ENCODE results near the gene PNPLA5.

The PNPLA5 gene

GRCh38 chr22:43901976-43902643 is 10.3 kb upstream of the PNPLA5 start:
- DNase-seq (ENCODE audit: low spot score), result no peak

GRCh38 chr22:43900206-43900605 is 8.4 kb upstream of the PNPLA5 start:
- DNase-seq (ENCODE audit: low spot score), result no peak

DNA sequence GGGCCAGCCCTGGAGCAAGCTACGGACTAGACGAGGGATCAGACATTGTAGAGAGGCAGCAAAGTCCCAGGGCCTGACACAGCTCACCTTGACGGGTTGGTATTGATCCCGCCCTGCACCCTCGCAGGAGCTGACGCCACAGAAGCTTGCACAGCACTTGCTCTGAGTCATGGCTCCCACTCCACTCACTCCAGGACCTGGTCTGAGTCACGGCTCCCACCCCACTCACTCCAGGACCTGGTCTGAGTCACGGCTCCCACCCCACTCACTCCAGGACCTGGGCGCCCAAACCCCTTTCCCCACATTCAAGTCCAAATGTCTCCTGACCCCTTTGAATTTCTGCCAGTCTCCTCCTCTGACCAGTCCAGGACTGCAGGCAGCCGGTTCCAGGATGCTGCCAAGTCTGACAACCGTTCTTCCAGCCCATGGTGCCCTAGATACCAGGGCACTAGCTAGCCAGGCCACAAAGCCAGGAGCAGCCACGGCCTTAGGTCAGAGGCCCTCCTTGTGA is 6.0 kb upstream of the PNPLA5 start:
- no peak for DNase-seq (ENCODE audit: low spot score)

DNA sequence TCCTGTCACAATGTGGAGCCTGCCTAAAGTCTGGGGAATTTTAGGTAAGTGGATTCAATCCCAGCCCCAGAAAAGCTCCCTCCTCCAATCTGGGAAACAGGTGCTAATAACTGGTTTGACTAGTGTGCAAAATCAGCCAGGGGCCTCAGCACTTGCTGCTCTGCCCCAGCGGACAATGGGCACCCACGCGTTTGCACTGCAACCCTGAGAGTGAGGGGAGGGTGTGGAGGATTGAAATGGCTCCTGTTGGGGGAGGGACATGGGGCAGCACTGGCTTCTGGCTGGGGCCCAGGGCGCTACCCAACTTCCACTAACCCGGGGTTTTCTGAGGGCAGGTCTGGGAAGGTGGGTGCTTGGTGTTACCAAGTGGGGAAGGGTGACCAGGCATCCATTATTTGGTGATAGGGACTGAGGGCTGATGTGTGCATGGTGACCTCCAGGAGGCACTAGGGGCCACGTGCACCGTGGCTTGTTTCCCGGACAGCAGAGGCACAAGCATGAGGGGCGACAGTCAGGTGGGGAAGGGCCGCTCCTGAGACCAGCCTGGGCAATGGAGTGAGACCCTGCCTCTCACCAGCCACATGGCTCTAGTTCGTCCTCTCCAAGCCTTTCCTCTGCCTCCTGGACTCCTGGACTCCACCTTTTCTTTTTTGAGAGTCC is 4.3 kb upstream of the PNPLA5 start:
- DNase-seq (ENCODE audit: low spot score), result no peak

- DNase-seq (ENCODE audit: low spot score), result no peak
Measured at GRCh38 chr22:43894122-43894521, 2.3 kb upstream of the PNPLA5 start.

DNA sequence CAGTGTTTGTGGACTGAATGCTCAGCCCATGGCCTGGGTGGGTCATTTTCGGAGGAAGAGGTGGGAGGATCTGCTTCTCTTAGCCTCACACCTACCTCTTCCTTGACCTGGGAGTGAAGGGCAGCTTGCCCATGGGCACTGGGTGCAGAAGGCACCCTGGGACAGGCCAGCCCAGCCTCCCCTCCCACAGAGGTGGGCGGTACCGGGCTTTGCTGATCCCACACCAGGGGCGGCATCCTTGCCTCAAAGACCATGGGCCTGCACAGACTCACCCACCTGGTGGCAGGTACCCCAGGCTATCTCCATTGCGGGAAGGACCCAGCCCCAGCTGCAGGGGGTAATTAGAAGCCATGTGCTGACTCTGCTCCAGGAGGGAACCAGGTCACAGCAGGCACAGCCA is 1.5 kb upstream of the PNPLA5 start:
- DNase-seq (ENCODE audit: low spot score), result no peak

- DNase-seq (ENCODE audit: low spot score), result no peak
Measured at GRCh38 chr22:43892183-43892894, 526 bp upstream of the PNPLA5 start.

GRCh38 chr22:43890901-43891331 is 897 bp downstream of the PNPLA5 start:
- no peak for DNase-seq (ENCODE audit: low spot score)

GRCh38 chr22:43889860-43890253 is 2.0 kb downstream of the PNPLA5 start:
- no peak for DNase-seq (ENCODE audit: low spot score)

DNA sequence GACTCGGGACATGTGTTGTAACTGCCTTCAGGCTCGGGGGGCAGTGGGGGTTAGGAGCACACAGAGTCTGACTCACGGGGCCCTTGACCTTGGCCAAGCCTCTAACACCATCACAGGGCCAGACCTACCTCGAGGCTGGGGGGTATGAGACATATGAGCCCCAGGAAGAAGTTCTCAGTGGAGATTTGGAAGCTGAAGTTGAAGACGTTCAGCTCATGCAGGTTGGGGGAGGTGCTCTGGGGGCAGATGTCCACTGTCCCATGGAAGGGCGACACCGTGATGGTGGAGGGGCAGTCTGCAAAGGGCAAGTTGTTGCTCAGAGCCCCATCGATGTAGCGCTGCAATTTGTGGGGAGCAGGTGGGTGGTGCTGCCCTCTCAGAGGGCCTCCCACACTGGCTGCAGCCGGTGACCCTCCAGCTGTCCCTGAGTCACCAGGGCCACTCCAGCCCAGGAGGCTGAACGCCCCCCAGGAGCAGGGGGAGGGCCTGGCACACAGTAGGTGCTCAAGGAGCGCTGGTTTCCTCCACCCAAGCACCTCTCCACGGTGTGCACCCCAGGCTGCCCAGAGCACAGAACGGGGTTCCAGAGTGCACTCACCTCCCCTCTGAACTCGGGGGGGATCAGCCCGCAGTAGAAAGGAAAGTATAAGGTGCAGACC is 2.5 kb downstream of the PNPLA5 start:
- DNase-seq (ENCODE audit: low spot score), result no peak

GRCh38 chr22:43888740-43889139 is 3.1 kb downstream of the PNPLA5 start:
- DNase-seq (ENCODE audit: low spot score), result no peak

DNA sequence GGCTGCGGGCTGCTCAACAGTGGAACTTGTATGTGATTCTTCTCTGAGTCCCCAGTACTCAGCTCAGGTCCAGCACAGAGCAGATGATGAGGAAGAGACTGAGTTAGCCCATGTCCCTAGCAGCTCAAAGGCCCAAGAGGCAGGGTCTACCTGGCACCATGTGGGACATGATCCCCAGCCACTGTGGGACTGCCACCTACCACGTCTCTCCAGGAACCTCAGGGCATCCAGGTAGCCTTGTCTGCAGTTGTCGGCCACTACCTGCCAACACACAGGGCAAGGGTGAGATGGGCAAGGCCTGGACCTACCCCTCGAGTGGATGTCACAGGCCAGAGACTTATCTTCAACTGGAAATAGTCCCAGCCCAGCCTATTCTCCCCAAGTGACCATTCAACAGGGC is 4.4 kb downstream of the PNPLA5 start:
- DNase-seq (ENCODE audit: low spot score), result no peak

DNA sequence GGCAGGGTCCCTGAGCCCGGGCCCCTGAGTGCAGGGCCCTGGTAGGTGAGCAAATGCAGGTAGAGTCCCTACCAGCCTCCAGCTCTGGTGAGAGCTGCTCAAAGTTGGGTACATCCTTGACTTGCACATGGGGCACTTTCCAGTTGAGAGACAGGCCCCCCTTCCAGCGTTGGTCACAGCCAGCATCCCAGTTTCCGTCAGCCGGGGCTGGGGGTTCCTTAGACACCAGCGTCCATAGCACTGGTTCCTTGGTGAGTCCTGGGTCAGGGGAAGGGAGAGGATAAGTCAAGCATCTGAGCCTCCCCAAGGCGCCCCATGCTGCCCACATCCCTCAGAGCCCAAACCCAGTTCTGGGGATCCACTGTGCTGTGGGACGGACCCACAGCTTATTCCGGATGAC is 5.6 kb downstream of the PNPLA5 start:
- no peak for DNase-seq (ENCODE audit: low spot score)

GRCh38 chr22:43885786-43886185 is 6.0 kb downstream of the PNPLA5 start:
- DNase-seq (ENCODE audit: low spot score), result no peak

DNA sequence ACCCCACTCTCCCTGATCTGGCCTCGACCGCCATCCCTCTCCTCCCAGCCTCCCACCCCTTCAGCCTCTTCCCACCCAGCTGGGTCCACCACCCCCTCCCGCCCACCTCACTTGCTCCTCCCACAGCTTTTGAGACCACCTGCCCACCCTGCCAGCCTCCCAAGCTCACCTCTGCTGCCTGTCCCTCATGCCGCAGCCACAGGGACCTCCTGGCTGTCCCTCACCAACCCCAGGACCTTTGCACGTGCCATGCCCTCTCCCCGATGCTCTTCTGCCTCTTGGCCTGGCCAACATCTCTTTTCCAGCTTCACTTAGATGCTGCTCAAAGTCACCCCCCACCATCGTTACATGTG is 6.5 kb downstream of the PNPLA5 start:
- DNase-seq (ENCODE audit: low spot score), result no peak

- DNase-seq (ENCODE audit: low spot score), result peak; percentile 36
Measured at GRCh38 chr22:43884600-43885318, 7.1 kb downstream of the PNPLA5 start.

DNA sequence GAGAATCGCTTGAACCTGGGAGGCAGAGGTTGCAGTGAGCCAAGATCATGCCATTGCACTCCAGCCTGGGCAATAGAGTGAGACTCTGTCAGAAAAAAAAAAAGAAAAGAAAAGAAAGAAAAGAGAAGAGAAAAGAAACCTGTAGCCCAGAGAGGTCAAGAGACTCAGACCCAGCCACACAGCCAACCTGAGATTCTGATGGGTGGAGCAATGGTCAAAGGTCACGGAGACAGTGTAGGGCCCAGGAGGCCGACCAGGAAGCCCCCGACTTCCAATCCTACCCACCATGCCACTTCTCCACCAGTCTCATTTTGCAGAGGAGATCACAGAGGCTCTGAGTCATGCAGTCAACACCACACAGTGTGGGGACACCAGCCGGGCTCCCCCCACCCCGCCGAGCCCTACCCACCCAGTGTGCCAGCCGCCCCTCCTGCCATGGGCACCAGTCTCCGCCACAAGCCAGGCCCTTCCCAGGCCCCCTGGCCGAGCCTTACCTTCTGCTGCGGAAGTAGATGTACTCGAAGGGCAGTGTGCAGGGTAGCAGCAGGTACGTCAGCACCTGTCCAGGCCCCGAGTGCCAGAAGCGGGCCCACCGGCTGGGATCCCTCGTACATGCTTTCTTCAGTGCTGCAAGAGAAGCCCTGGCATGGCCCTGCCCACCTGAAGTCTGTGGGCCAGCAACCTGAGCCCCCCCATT is 7.9 kb downstream of the PNPLA5 start:
- no peak for DNase-seq (ENCODE audit: low spot score)

DNA sequence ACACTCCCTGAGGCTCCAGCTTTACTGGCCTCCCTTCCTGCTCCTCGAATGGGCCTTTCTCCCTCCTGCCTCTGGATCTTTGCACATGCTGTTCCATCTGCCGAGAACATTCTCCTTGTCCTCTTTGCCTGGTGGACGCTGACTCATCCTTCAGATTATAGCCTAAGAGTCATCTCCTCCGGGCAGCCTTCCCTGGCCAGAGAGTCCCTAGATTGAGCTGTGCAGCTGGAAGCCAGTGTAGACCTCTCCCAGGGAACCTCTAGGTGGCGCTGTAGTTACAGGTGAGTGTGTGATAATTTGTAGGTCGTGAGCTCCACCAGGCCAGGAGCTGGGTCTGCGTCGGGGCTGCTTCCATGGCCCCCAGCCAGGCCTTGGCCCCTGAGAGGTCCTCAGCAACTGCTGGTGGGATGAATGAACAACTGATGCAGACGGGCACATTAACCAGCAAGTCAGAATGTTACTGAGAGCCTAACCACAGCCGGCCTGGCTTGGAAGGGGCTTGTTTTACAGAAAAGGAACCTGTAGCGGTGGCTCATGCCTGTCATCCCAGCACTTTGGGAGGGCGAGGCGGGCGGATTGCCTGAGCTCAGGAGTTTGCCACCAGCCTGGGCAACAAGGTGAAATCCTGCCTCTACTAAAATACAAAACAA is 8.7 kb downstream of the PNPLA5 start:
- peak; percentile 68 for DNase-seq (ENCODE audit: low spot score)

DNA sequence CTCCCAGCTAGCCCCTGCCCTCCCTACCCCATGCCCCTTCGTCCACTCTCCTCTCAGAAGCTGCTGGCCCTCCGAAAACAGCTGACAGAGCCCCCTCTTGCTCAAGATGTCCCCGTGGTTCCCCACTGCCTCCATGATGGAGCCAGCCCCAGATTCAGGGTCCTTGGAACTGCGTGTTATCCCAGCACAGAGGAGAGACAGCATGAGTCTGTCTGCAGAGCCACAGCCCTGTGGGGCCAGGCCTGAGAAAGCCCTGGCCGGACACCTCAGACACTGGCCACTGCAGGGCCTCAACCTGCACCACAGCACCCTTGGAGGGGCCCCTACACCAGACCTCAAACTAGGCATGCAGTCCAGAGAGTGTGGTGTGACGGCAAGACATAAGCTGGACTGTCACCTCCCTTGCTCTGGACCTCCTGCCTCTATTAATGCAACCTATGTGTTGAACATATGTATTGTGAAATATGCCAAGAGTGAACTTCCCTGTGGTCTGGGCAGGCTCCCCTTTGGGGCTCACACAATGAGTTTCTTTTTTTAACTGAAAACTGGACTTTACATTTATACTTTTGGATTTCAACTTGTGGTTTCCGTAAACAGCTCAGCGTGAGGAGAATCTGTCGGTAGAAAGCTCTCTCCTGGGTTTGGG is 9.6 kb downstream of the PNPLA5 start:
- no peak for DNase-seq (ENCODE audit: low spot score)
